Measurements from ENCODE around the gene IPO7.
"Not testable (repeated sequence)": the region's sequence is repeated elsewhere in the genome, so short reads cannot be mapped to it uniquely, and the experiment has no call there.

Gene IPO7

GRCh38 chr11:9396310-9396709 is 11.9 kb downstream of the IPO7 start:
- Histone ChIP-seq H3K27me3 (ENCODE audit: insufficient read depth, low read depth) (no peaks in the 10 kb centered on the region), H2AFZ (ENCODE audit: low read depth) (no peak overlapping the region), H3K9ac (no peak overlapping the region), H3K27ac (no peak overlapping the region), H3K4me3 (IDR thresholded peaks at IDR 0.05; ENCODE audit: insufficient read depth, low read depth, low read length) (no peak overlapping the region), H3K79me2 (ENCODE audit: insufficient read depth, low read depth) (peaks cover 98% of the 10 kb centered on the region), H3K4me2 (no peak overlapping the region), H3K4me1 (ENCODE audit: low read depth, poor library complexity, severe bottlenecking) (peaks cover 51% of the 10 kb centered on the region), H3K36me3 (ENCODE audit: insufficient read depth) (no peaks in the 10 kb centered on the region), H4K20me1 (ENCODE audit: insufficient read depth) (peaks cover 89% of the 10 kb centered on the region)
- no peak for TF ChIP-seq CTCF (conservative IDR thresholded peaks at IDR 0.05; ENCODE audit: low read depth, low read length)

GRCh38 chr11:9396752-9397151 is 12.3 kb downstream of the IPO7 start:
- no peak for TF ChIP-seq CTCF (conservative IDR thresholded peaks at IDR 0.05; ENCODE audit: low read depth, low read length)
- H3K9ac ChIP-seq: no peak overlapping the region
- no peaks in the 10 kb centered on the region for H3K36me3 ChIP-seq (ENCODE audit: insufficient read depth)
- no peak overlapping the region for H3K4me3 ChIP-seq (IDR thresholded peaks at IDR 0.05; ENCODE audit: insufficient read depth, low read depth, low read length)
- H3K27ac ChIP-seq: no peak overlapping the region
- H3K79me2 ChIP-seq (ENCODE audit: insufficient read depth, low read depth): peaks cover 98% of the 10 kb centered on the region
- H2AFZ ChIP-seq (ENCODE audit: low read depth): no peak overlapping the region
- H3K27me3 ChIP-seq (ENCODE audit: insufficient read depth, low read depth): no peaks in the 10 kb centered on the region
- H3K4me1 ChIP-seq (ENCODE audit: low read depth, poor library complexity, severe bottlenecking): peaks cover 46% of the 10 kb centered on the region
- H4K20me1 ChIP-seq (ENCODE audit: insufficient read depth): peaks cover 88% of the 10 kb centered on the region
- no peak overlapping the region for H3K4me2 ChIP-seq

- Histone ChIP-seq H3K4me2 (no peak overlapping the region), H3K4me1 (ENCODE audit: low read depth, poor library complexity, severe bottlenecking) (peaks cover 34% of the 10 kb centered on the region), H3K27ac (no peak overlapping the region), H3K9ac (no peak overlapping the region), H3K36me3 (ENCODE audit: insufficient read depth) (no peaks in the 10 kb centered on the region; the same call in 1 of the 2 replicates), H3K4me3 (IDR thresholded peaks at IDR 0.05; ENCODE audit: insufficient read depth, low read depth, low read length) (no peak overlapping the region), H3K79me2 (ENCODE audit: insufficient read depth, low read depth) (peaks cover 98% of the 10 kb centered on the region), H4K20me1 (ENCODE audit: insufficient read depth) (peaks cover 81% of the 10 kb centered on the region), H2AFZ (ENCODE audit: low read depth) (no peak overlapping the region), H3K27me3 (ENCODE audit: insufficient read depth, low read depth) (no peaks in the 10 kb centered on the region)
- no peak for TF ChIP-seq CTCF (conservative IDR thresholded peaks at IDR 0.05; ENCODE audit: low read depth, low read length)
Observed at GRCh38 chr11:9397746-9398680, 13.6 kb downstream of the IPO7 start.

GRCh38 chr11:9399466-9399865 is 15.0 kb downstream of the IPO7 start:
- Histone ChIP-seq H4K20me1 (ENCODE audit: insufficient read depth) (peaks cover 68% of the 10 kb centered on the region), H3K36me3 (ENCODE audit: insufficient read depth) (peaks cover 4% of the 10 kb centered on the region; the same call in 1 of the 2 replicates)
- no peak for TF ChIP-seq CTCF (conservative IDR thresholded peaks at IDR 0.05; ENCODE audit: low read depth, low read length)

GRCh38 chr11:9401884-9402283 is 17.4 kb downstream of the IPO7 start:
- H3K36me3 ChIP-seq (ENCODE audit: insufficient read depth); H3K27me3 ChIP-seq (ENCODE audit: insufficient read depth, low read depth); H3K4me2 ChIP-seq; H3K27ac ChIP-seq; H3K4me3 ChIP-seq (IDR thresholded peaks at IDR 0.05; ENCODE audit: insufficient read depth, low read depth, low read length); H3K4me1 ChIP-seq (ENCODE audit: low read depth, poor library complexity, severe bottlenecking); H2AFZ ChIP-seq (ENCODE audit: low read depth); H3K9ac ChIP-seq: not testable (repeated sequence)
- H3K79me2 ChIP-seq (ENCODE audit: insufficient read depth, low read depth): peaks cover 96% of the 10 kb centered on the region
- peaks cover 47% of the 10 kb centered on the region for H4K20me1 ChIP-seq (ENCODE audit: insufficient read depth)

More at GRCh38 chr11:9399466-9399865, 15.0 kb downstream of the IPO7 start:
- H3K4me3 ChIP-seq (IDR thresholded peaks at IDR 0.05; ENCODE audit: insufficient read depth, low read depth, low read length): no peak overlapping the region
- peaks cover 19% of the 10 kb centered on the region for H3K4me1 ChIP-seq (ENCODE audit: low read depth, poor library complexity, severe bottlenecking)
- H3K79me2 ChIP-seq (ENCODE audit: insufficient read depth, low read depth): peaks cover 96% of the 10 kb centered on the region
- H3K27me3 ChIP-seq (ENCODE audit: insufficient read depth, low read depth): no peaks in the 10 kb centered on the region
- no peak overlapping the region for H3K4me2 ChIP-seq
- H3K27ac ChIP-seq: no peak overlapping the region
- no peak overlapping the region for H2AFZ ChIP-seq (ENCODE audit: low read depth)
- H3K9ac ChIP-seq: no peak overlapping the region

Data from KMS-11 (cell line).